SK-N-MC (cell line): Measurements from ENCODE around the gene PXYLP1.
A peak's percentile ranks its signal among the peaks of the same experiment; 100 is the strongest.

Source experiments
- DNase-seq: peaks from one replicate; pipeline ENCODE4 v3.0.0-alpha.2; 2011; ENCODE audit warnings: low read depth, low spot score
- H3K27ac ChIP-seq: fragments of 200-600 bp; sonication (generic); 2 replicates; pipeline ENCODE4 v1.5.1; 2016; ENCODE audit warnings: mixed run types
- H3K36me3 ChIP-seq: fragments of 200-600 bp; sonication (generic); 2 replicates; pipeline ENCODE4 v1.6.1; 2017; ENCODE audit warnings: antibody characterized with exemption, low read length, mixed read lengths; ENCODE audit not compliant: insufficient read depth
- H3K4me3 ChIP-seq: fragments of 200-600 bp; sonication (generic); 2 replicates; pipeline ENCODE4 v1.5.1; 2016
- H3K9ac ChIP-seq: fragments of 200-600 bp; sonication (generic); 2 replicates; pipeline ENCODE4 v1.8.0; 2017; ENCODE audit warnings: mixed run types, mixed read lengths; ENCODE audit not compliant: insufficient read length
- H3K9me3 ChIP-seq: fragments of 200-600 bp; sonication (generic); 2 replicates; pipeline ENCODE4 v1.6.1; 2017; ENCODE audit warnings: low read depth, mild to moderate bottlenecking, antibody characterized with exemption, low read length, moderate library complexity, mixed read lengths
- EZH2 ChIP-seq: fragments of 200-600 bp; sonication (generic); IDR thresholded peaks from one replicate; pipeline ENCODE4 v1.6.1; 2017; ENCODE audit warnings: antibody characterized with exemption
- FOXP2 ChIP-seq: optimal IDR thresholded peaks from 2 replicates; pipeline ENCODE3; 2011; ENCODE audit warnings: mild to moderate bottlenecking, moderate library complexity; ENCODE audit not compliant: insufficient read depth; ENCODE audit errors: extremely low read length, control extremely low read depth
- POLR2AphosphoS5 ChIP-seq: IDR thresholded peaks from 2 replicates; pipeline ENCODE4 v1.6.1; 2012; ENCODE audit warnings: mild to moderate bottlenecking, low read depth, low read length, borderline replicate concordance

Gene PXYLP1

DNA sequence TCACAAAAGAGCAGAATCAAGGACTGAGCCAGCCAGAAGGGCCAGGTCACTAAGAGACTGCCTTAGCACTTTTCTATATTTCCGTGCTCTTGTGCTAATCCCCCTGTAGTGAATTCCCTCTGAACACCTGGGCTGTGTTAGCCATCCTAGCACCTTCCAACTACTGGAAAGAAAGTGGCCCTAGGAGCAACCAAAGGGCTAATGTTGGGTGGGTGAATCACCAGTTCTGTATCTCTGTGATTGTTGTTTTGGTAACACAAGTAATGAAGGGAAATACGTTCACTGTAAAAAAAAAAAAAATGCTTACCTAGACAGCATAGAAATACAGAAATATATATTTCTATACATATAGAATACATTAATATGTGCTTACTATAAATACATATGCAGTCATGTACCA is 43.9 kb downstream of the PXYLP1 start:
- Histone ChIP-seq H3K9me3 (no peaks in the 10 kb centered on the region), H3K9ac (no peak overlapping the region), H3K36me3 (no peaks in the 10 kb centered on the region), H3K27ac (no peak overlapping the region), H3K4me3 (no peak overlapping the region)
- no peak for TF ChIP-seq POLR2AphosphoS5
- no peak for TF ChIP-seq FOXP2
- TF ChIP-seq EZH2, result no peak
- no peak for DNase-seq

DNA sequence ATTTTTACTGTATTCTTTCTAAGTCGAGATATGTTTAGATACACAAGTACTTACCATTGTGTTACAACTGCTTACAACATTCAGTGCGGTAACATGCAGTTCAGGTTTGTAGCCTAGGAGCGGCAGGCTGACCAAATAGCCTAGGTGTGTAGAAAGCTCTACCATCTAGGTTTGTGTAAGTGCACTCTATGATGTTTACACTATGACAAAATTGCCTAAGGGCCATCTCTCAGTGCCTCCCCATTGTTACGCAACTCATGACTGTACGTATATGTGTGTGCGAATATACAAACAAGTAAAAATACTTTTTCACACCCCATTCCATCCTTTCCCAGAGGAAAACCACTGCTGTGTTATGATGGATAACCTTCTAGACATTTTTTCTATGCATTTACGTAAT is 44.3 kb downstream of the PXYLP1 start:
- H3K4me3 ChIP-seq, result no peak overlapping the region
- TF ChIP-seq POLR2AphosphoS5, result no peak
- TF ChIP-seq FOXP2, result no peak
- TF ChIP-seq EZH2, result no peak
- peak; percentile 39 for DNase-seq
- no peak overlapping the region for H3K9ac ChIP-seq
- H3K27ac ChIP-seq, result no peak overlapping the region
- H3K9me3 ChIP-seq, result no peaks in the 10 kb centered on the region
- H3K36me3 ChIP-seq, result no peaks in the 10 kb centered on the region

DNA sequence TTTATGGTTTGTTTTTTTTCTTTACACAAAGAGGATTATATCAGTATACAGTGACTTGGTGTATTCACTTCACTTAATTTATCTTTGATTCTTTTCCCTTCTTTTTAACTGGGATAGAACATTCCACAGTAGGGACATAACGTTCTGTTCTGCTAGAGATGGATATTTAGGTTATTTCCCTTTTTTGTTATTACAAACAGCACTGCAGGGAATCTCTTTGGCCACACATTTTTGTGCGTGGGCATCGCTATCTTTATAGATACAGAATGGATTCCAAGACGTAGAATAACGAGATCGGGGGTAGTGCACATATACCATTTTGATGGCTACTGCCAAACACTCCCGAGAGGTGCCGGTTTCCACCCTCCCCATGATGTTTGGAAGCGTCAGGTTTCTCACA is 44.8 kb downstream of the PXYLP1 start:
- TF ChIP-seq EZH2 (no peak), POLR2AphosphoS5 (no peak), FOXP2 (no peak)
- no peaks in the 10 kb centered on the region for H3K9me3 ChIP-seq
- H3K36me3 ChIP-seq, result no peaks in the 10 kb centered on the region
- no peak overlapping the region for H3K4me3 ChIP-seq
- DNase-seq, result no peak
- H3K9ac ChIP-seq, result no peak overlapping the region
- H3K27ac ChIP-seq, result no peak overlapping the region

DNA sequence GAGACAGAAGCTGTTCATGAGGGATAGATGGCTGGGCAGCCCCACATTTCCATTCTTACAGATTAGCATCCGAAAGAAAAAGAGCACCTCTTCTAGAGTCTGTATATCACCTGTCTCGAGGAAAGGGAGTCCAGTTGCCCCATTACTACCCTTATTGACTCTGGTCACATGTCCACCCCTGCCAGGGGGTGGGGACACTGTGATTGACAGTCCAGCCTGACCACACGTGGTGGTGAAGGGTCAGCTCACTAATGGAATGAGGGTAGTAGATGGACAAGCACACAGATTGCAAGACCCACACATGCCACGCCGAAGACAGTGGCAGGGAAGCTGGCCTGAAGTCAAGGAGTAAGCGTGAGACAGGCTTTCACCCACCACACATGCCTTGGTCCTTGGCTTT is 45.8 kb downstream of the PXYLP1 start:
- Histone ChIP-seq H3K36me3 (no peaks in the 10 kb centered on the region), H3K9ac (no peak overlapping the region), H3K4me3 (no peak overlapping the region), H3K9me3 (no peaks in the 10 kb centered on the region), H3K27ac (no peak overlapping the region)
- TF ChIP-seq FOXP2 (no peak), EZH2 (no peak), POLR2AphosphoS5 (no peak)
- DNase-seq, result no peak

DNA sequence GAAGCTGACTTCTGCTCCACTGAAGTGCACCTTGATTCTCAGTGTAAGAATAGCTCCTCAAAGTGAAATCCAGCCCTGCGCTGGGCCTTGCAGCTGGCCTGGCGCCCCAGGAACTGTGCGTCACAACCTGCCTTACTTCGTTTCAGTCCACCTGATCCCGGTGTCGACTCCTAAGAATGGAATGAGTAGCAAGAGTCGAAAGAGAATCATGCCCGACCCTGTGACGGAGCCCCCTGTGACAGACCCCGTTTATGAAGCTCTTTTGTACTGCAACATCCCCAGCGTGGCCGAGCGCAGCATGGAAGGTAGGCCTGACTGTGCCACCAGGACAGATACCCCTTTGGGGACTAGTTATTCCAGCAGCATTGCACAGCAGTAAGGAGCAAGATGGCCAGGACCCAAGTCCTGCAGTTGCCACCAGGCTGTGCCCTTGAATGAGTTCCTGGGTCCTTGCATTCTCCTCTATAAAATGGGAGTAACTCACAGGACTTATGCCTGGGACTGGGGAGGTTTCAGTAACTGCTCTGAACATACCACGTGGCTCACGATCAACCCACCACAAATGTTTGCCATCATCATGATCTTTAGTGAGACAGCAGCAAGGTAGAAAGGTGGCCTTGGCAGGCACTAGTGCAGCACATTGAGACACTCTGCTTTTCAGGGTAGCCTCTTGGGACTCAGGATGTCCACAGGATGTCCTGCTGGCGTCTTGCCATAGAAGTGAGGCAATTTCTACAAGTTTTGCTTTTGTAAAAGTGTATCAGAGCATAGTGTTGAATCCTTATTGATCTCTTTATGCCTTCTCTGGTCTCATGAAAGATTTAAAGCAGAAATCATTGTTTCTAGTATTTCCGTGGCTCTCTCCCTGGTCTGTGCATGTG is 46.8 kb downstream of the PXYLP1 start:
- TF ChIP-seq FOXP2, result no peak
- no peak for TF ChIP-seq POLR2AphosphoS5
- TF ChIP-seq EZH2, result no peak
- Histone ChIP-seq H3K9ac (no peak overlapping the region), H3K9me3 (no peaks in the 10 kb centered on the region), H3K4me3 (no peak overlapping the region), H3K27ac (no peak overlapping the region), H3K36me3 (no peaks in the 10 kb centered on the region)
- DNase-seq, result no peak

DNA sequence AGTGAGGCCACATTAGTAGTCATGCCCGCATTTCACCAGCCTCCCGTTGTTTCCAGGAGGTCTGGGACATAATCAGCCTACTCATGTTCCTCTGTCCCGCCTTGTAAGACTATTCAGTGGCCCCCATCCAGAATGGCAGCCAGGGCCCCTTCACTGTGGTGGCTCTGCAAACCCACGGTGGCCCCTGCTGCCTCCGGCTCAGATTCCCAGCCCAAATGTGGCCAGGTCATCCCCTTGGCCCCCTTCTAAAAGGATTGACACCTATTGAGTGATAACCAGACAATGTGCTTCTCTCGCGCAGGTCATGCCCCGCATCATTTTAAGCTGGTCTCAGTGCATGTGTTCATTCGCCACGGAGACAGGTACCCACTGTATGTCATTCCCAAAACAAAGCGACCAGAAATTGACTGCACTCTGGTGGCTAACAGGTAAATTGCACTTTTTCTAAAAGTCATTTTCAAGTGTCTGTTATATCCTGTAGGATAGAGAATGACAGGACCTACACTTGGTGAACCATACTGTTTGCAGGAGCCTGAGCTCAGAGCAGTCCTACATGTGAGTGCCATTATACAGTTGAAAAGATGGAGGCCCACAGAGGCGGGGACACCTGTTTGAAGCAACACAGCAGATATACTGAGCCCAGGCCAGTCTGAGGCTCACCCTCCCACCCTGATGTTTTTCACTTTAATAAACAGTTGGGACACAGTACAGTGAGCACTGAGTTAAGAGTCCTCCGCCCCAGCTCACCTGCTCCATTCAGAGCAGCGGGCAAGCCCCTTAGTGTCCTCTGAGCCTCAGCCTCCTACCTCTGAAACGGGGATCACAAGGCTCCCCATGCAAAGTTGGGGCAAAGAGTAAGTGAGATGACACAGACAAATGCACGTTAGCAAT is 47.7 kb downstream of the PXYLP1 start:
- TF ChIP-seq FOXP2 (no peak), EZH2 (no peak), POLR2AphosphoS5 (no peak)
- Histone ChIP-seq H3K36me3 (no peaks in the 10 kb centered on the region), H3K9ac (no peak overlapping the region), H3K9me3 (no peaks in the 10 kb centered on the region), H3K27ac (no peak overlapping the region), H3K4me3 (no peak overlapping the region)
- DNase-seq, result no peak

DNA sequence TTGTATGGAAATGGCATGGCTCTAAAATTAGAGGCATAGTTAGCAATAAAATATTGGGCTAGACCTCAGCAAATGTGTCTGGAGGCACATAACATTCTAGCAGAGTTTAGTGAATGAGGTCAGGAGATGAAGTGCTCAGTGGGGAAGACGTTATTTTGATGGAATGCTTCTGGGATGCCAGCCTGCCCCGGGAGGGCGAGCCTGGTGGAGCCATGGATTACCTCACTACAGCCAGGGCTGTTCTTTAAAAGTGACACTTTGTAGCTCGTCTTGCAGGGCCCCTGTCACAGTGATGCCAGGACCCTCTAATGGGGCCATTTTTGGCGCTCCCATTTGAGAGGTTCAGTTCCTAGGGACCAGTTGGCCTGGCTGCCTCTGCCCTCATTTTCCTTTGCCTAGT is 48.5 kb downstream of the PXYLP1 start:
- no peaks in the 10 kb centered on the region for H3K9me3 ChIP-seq
- no peak overlapping the region for H3K27ac ChIP-seq
- no peak for TF ChIP-seq FOXP2
- no peak for TF ChIP-seq POLR2AphosphoS5
- TF ChIP-seq EZH2, result no peak
- no peak for DNase-seq
- H3K4me3 ChIP-seq, result no peak overlapping the region
- H3K36me3 ChIP-seq, result no peaks in the 10 kb centered on the region
- H3K9ac ChIP-seq, result no peak overlapping the region

DNA sequence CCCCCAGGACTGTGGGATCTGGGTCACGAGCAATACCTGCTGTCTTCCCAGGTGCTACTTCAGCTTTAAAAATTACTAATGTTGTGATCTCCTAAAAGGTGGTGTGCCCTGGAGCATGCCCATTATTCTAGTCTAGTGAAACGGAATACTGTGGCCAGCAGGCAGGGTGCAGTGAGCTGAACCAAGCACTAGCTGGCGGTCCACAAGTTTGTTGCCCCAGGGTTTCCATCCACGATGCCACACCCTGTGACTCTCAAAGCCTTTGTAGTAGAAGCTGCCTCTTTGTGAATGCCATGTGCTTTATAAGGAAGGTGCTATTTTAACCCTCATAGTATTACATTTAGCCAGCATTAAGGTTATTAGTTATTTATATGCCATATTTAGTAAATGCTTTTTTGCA is 49.1 kb downstream of the PXYLP1 start:
- Histone ChIP-seq H3K27ac (no peak overlapping the region), H3K9ac (no peak overlapping the region), H3K36me3 (no peaks in the 10 kb centered on the region), H3K9me3 (no peaks in the 10 kb centered on the region), H3K4me3 (no peak overlapping the region)
- TF ChIP-seq FOXP2, result no peak
- no peak for TF ChIP-seq EZH2
- TF ChIP-seq POLR2AphosphoS5, result no peak
- no peak for DNase-seq
